Measurements from ENCODE around the gene C3orf20. TPM values are rescaled to one million over a fixed set of nuclear protein-coding genes. Genes with fewer than 3 reads are reported as not detected.
"Not testable (repeated sequence)": the region's sequence is repeated elsewhere in the genome, so short reads cannot be mapped to it uniquely, and the experiment has no call there.

Gene C3orf20
- total RNA-seq, 1 donor from 2014 or later = not detected

DNA sequence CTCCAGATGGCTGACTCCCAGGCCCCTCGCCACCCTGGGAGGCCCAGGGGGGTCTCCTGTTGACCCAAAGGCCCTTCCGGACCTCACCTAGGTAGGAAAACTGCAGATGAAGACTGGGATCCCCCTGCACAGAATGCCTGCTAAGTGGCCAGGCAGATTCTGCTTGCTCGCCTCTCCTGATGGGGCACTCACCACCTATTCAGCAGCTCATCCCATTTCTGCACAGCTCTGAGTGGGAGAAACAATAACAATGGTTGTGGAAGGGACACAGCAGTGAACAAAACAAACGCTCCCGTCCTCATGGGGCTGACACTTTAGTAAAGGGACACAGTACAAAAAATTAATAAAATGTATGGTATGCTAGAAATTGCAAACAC lies 118.9 kb downstream of the C3orf20 start:
- DNase-seq (ENCODE audit: low read depth) = no peak

DNA sequence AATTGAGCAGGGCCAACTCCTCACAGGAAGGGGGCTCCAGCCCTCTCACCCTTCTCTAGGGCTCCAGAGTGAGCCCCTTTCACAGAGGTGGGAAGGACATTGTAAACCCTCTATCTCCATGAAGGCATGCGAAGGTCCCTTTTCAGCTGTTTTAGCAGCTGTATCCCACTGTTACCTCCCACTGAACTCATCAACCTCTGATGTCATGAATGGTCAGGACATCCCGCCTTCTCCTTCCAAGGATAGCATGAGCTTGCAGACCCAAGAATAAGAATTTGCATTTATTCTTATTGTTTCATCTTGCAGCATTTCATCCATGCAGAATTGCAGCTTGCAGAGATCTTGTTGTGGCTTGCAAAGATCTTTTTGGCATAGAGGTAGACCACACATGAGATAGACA lies 119.5 kb downstream of the C3orf20 start:
- no peak for DNase-seq (ENCODE audit: low read depth)

DNA sequence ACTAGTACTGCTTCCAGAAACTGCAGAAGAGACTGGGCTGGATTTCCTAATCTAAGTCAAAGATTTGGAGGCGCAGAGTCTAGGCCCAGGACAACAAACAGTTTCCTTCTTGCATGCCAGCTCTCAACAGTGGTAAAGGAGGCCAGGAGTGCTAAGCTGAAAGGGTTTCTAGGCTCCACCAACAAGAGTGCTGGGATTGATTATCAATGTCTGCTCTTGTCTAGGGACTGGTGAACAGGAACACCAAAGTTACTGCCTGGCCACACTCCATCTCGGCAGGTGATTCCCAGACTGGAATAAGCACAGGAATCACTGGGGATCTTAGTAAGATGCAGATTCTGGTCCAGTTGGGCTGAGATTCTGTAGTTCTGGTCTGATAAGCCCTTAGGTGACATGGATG lies 121.1 kb downstream of the C3orf20 start:
- no peak for DNase-seq (ENCODE audit: low read depth)

DNA sequence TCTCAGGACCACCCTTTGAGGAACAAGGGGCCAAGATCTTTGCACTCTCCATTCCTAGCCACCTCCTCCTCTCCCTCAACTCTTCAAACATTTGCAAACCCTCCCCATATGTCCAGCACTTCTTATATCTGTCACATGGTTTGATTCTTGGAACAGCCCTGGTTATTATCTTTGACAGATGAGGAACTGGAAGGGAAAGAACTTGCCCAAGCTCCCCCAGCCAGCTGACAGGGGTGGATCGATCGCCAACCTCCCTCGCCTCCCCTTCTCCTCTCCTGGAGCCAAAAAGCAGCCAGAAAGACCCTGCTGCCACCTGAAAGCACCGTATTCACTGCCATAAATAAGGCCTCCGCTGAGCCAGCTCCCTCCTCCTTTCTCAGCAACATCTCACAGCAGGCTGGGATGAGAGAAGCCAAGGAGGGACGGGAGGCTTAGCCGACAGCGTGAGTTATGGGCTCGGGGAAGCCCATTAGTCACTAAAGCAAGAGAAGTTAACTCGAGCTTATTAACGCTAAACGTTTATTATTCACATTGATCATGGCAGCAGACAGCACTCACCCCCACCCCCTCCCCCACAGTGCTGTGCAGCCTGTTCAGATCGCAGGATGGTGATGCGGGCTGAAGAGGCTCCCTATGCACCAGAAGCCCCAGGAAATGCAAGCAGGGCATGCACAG lies 121.6 kb downstream of the C3orf20 start:
- DNase-seq (ENCODE audit: low read depth) = no peak

DNA sequence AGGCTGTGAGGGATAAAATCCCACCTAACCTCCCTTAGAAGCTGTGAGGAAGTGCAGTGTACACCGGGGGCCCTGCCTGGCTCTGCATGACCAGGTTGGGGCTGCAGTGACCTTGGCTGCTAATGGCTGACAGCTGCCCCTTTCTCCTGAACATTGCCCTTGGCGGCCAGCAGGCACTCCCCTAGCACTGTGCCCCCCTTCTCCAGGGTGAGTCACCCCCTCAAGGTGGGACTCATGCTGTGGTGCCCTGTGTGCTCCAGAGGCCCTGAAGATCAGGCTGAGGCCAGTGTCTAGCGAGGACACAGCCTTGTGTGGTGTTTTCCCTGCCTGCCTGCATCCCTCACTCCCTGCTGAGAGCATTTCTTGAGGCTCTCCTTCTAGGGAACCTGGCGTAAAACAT lies 122.8 kb downstream of the C3orf20 start:
- DNase-seq (ENCODE audit: low read depth) = no peak

DNA sequence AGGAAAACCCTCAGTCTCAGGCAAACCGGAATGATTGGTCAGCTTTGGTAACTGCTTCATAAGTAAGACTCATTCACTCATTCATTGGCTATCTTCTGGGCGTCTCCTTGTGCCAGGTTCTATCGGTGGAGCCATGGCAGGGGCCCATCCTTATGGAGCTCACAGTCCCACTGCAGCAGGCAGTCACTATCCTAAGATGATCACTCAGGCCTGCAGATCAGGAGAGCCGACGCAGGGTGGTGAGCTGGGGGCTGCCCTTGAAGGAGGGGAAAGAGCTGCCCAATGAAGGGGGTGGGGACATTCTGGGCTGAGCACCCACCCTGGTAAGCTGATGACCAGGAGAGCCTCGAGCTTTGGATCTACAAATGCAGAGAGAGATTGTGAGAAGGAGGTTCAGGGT lies 123.3 kb downstream of the C3orf20 start:
- no peak for DNase-seq (ENCODE audit: low read depth)

DNA sequence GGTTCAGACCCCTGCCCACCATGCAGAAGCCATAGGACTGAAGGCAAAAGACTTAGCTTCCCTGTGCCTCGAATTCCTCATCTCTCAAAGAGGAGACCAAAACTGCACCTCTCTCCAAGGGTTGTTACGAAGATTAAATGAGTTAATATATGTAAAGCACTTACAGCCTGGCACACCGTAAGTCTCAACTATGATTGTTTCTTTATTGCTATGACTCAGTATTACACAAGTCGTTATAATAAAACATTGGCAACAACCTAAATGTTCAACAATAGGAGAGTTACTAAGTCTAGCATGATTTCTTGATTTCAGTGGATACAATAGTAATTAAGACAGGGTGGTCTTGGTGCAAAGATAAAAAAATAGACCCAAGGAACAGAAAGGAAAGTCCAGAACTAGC lies 124.2 kb downstream of the C3orf20 start:
- no peak for DNase-seq (ENCODE audit: low read depth)

DNA sequence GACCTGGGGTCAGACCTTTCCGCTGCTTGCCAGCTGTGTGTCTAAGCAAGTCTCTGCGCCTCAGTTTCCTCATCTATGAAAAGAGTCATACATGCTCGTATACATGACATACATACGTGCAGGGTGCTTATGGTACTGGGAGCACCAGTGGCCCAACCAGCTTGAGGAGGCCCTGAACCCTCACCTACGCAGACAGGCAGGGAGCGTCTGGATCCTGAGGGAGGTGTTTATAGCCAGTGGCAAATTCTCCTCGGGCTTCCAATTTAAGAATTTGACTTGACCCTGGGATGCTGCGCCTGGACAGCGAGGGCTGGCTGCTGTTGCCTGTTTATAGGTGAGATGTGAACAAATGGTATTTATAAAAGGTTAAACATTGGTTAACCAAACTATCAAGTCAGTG lies 126.1 kb downstream of the C3orf20 start:
- no peak for DNase-seq (ENCODE audit: low read depth)

DNA sequence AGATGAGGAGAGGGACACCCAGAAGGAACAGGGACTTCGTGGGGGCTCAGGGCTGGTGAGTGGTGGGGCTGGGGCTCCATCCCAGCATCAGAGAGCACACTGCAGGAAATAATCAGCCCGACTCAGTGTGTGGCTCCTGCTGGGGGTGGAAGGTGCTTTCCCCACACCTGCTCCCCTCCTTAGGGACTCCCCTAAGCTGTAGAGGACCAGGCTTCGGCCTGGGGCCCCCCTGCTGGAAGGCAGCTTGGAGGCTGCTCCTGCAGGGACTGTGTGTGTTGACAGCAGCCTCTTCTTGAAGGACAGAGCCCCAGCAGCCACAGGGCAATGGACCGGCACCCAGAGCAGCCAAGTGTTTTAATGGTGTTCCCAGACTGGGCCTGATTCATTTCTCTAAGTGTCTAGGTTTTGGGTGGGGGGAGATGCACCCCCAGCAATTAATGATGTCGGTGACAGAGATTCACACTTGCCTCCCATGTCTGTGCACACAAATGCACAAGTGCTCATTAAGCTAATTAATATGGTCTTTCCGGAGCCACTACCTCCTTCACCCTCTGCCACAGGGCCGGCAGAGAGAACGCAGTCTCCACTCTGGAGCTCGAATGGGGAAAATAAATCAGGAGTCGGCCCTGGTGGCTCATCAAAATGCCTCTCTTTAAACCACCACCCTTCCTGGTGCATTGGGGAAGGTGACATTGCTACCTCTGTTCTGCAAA lies 126.9 kb downstream of the C3orf20 start:
- DNase-seq (ENCODE audit: low read depth) = no peak

DNA sequence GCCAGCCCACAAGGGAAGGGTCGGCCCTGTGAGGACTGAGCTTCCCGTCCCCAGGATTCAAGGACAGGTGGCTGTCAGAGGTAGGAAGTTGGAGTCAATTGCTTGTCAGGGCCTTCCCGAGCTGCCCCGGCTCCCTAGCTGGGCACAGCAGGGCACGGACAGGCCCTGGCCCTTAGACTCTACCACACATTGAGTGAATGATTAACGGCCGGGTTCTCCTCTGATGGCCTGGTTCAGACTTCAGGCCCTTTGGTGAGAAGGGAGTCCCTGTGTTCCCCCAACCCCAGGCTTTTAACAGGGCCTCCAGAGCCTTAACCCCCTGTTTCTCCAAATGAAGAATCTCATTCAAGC lies 127.4 kb downstream of the C3orf20 start:
- no peak for DNase-seq (ENCODE audit: low read depth)

DNA sequence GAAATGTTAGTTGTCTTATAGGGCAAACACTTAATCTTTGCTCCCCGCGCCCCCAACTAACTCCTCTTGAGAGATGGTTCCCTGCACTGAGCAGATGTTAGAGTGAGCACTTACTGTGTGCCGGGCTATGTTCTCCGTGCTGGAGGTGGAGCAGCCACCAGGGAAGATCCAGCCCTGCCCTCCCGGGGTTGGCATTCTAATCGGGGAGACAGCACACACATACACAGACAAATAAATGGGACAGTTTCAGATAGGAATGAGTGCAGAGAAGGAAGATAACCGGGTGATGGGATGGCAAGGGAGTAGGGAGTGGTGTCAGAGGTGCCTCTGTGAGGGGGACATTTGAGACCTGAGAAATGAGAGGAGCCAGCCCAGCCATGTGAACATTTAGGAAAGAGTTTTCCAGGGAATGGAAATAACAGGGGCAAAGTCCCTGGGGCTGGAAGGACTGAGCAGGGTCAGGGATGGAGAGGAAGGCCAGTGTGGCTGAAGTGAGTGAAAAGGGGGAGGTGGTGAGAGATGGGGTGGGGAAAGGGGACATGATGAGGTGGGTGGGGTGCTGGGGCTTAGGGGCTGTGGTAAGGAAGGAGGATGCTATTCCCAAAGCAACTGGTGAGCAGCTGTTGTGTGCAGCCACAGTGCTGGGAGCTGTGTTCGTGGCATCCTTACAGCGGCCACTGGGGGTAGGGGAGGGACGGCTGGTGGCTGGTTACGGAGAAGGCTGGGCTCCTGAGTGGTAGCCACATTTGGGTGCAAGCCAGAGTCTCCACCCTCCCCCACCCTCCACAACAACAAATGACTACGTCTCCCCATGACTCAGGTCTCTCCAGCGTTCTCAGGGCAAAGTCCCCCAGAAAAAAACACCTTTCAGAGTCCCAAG lies 128.4 kb downstream of the C3orf20 start:
- peak; percentile 90 for DNase-seq (ENCODE audit: low read depth)

DNA sequence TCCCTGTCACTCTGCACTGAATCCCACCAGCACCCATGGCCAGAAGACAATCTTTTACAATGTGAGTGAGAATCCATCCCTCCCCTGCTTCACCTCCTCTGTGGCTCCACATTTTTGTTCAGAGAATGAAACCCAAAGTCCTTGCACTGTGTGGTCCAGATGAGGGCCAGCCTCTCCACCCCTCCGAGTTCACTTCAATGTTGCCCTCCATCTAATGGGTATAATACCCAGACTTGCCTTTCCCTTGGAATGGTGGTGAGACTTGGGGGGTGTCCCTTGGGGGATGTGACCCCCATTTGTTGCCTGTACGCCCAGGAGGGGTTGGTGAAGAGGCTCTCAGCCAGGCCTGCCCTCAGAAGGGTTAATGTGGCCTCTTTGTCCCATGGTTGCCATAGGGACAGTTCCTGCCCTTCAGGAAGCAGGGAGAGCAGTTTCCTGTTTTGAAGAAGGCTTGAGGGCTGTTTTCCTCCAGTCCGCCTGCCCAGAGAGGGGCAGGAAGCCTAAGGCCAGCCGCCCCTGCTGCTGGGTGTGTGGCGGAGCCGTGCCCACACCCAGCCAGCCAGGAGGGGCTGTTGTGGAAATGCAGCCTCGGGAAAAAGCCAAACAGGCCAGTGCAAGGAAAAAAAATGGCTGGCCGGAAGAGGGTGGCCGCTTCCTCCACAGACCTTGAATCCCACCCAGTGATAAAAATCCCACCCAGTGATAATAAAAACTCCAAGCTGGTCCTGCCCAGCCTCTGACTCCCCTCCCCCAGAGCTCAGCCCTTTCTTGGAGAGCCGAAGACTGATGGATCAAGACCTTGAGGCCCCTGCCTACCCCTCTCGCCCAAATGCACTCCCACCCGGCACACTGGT lies 129.3 kb downstream of the C3orf20 start:
- no peak for DNase-seq (ENCODE audit: low read depth)

DNA sequence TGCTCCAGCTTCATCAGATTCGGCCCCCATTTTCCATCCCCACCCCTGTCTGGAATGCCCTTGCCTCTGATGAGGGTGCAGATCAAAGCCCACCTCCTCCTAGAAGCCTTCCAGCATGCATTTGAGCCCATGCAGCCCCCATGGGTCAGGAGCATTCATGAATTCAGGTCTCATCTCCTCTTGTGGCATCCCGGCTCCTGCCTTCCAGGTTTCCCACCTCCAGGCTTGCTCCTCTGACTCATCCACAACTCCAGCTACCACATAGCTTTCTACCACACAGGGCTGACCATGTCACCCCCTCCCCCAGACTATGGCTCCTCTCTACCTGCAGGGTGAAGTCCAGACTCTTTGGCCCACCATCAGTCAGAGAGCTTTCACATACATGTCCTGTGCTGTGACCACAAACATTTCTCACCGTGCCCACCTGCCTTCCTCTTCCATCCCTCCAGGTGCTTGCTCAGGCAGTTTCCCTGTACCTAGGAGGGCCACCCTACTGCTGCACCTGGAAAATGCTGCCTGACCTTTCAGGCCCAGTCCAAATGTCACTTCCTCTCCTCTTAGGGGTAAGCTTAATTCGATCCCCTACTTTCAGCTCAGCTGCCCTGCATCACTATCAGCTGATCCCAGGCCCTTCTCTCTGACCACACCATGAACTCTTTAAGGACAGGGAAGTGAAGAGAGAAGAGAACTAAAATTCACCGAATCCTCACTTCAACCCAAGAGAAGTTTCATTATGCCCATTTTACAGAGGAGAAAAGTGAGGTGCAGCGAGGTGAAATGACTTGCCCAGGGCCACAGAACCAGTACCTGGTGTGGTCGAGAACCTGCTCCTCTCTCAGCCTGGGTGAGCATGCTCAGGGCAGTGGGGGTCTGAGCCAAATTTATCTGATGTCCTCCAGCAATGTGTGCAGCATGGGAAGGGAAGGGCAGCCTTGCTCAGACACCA lies 130.2 kb downstream of the C3orf20 start:
- no peak for DNase-seq (ENCODE audit: low read depth)

DNA sequence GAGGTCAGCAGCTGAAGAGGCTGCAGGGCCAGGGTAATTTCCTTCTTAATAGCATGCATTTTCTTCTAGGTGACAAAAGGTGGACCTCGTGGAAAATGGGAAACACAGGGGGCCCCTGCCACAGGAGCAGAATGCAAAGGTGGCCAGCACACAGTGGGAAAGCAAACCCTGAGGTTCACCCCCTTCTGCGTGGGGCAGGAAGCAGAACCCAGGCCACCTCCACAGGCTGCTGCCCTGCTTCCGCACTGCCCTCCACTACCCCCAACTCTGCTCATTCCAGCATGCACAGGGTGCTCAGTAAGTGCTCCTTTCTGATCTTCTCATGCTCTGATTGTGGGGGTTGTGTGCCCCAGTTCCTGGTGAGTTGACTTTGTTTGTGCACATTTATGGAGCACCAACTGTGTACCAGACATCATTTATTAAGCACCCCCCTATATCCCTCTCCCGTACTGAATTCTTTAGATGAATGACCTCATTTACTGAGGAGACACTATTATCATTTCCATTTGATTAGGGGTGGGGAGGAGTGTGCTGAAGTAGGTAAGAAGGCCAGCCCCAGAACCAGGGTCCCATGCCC lies 131.1 kb downstream of the C3orf20 start:
- no peak for DNase-seq (ENCODE audit: low read depth)

DNA sequence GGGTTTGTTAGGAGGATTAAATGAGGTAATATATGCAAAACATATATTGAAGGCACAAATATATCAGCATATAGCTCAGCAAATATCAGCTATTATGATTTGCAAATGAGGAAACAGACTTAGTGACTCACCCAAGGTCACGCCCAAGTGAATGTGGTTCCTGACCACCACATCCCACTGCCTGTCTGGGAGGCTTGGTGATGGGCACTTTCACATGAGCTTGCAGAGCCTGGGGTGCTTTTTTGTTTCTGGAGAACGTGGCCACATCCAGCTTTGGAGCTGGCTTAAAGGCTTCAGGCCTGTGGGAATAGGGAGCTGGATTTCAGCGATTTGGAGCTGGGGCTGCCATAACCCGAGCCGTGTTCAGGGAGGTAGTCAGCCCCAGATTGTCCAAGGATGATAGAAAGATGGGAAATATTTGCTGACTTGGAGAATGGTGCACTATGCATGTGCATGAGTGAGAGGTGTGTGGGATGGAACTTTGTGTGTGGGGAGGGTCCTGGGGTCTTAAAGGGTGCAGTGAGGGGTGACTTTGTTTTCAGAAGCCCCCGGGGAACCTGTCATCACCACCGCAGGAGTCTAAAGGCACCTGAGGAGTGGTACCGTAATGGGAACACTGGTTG lies 131.8 kb downstream of the C3orf20 start:
- DNase-seq (ENCODE audit: low read depth) = peak; percentile 31

DNA sequence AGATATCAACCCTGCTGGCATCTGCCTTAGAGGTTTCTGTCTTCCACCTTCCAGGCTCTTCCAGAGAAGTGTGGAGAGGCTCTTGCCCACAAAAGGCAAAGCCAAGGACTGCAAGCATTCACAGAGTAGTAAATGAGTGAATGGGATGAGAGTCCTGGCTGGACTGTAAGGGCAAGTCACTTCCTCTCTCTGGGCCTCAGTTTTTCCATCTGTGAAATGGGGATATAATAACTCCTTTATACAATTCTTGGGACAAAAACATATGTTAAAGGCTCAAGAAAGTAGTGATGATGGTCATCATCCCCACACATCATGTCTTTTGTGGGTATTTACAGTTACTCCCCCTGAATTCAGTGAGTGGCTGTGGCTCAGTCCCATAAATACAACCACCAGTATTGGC lies 133.1 kb downstream of the C3orf20 start:
- no peak for DNase-seq (ENCODE audit: low read depth)

DNA sequence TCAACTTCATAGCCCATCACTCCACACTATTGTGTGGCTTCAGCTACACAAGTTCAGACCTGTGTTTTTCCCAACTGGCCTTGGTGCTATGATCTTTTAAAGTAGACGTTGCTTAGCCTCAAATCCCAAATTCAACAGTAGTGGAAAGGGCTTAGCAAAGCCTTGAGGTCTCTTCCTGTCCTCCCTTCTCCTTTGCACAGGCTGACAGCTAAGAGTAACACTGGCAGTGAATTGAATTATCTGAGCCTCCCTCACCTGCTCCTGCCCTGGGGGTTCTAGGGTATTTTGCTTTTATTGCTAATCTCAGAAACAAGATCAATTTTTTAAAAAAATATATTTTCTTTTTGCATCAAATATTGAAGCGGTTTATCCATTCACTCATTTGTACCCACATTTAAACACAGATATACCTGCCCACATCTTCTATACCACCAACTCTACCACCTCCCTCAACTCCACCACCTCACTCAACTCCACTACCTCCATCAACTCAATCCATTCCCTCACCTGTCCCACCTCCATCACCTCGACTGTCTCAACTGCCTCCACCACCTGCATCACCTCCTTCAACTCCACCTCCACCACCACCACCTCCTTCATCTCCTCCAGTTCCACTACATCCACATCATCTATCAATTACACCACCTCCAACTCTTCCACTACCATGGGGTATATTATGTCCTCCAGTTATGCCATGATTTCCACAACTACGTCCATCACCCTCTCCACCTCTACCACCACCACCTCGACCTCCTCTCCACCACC lies 133.7 kb downstream of the C3orf20 start:
- DNase-seq (ENCODE audit: low read depth) = no peak

DNA sequence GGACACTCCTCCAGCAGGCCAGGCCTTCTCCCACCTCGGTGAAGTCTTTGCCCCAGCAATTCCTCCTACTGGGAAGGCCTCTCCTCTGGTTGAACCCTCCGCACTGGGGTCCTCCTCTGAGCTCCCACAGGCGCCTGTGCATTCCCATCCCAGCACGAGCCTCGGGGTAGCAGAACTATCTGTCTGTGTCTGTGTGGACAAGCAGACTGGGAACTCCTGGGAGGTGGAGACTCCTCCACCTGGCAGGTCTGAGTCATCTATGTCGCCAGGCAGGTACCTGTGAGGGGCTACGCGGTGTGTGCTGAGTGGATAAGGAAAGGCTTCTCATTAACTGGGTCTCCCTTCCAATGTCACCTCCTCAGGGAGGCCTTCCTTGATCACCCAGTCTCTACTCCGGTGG lies 134.7 kb downstream of the C3orf20 start:
- not testable (repeated sequence) for DNase-seq (ENCODE audit: low read depth)

All from myocyte (in vitro differentiated cells).